Activated T-cell treated with anti-CD3 and anti-CD28 coated beads, Interleukin-2, amount 50 U/mL, for 24 hours (primary cell): ENCODE measurements around the gene MBD5.

ENCODE experiments used
- DNase-seq: peaks from one replicate; pipeline ENCODE4 v3.0.0-alpha.2; 2020
- H3K27ac Mint-ChIP-seq: 2 replicates; pipeline ENCODE4 v1.8.0; 2020; ENCODE audit warnings: mild to moderate bottlenecking, mixed read lengths
- H3K27me3 Mint-ChIP-seq: 2 replicates; pipeline ENCODE4 v1.8.0; 2020; ENCODE audit warnings: mixed read lengths
- H3K36me3 Mint-ChIP-seq: 2 replicates; pipeline ENCODE4 v1.8.0; 2020; ENCODE audit warnings: low read depth, mixed read lengths
- H3K4me1 Mint-ChIP-seq: 2 replicates; pipeline ENCODE4 v1.8.0; 2020; ENCODE audit warnings: low read depth, mixed read lengths
- H3K4me3 Mint-ChIP-seq: 2 replicates; pipeline ENCODE4 v1.8.0; 2020; ENCODE audit warnings: mild to moderate bottlenecking, moderate library complexity, mixed read lengths
- H3K9me3 Mint-ChIP-seq: 2 replicates; pipeline ENCODE4 v1.8.0; 2020; ENCODE audit warnings: mixed read lengths

Gene MBD5

DNA sequence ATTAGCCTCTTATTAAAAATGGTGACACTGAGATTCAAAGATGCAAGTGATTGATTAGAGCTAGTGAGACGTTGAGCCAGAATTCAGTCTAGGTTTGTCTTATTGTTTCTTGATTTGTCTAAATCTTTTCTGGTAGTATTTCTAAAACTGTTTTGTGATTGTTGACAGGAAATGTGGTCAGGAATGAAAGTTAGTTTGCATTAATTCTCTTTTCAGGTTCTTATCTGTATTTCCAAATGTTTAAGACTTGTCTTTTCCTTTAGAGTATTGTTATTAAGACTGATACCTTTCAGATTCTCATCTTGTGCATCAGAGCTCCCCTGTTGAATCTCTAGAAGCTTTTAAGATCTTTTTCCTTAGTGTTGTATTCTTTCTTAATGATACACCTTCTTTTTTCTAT, 89.3 kb downstream of the MBD5 start:
- H3K4me3 Mint-ChIP-seq: no peak overlapping the region
- DNase-seq: no peak
- peaks cover 12% of the 10 kb centered on the region for H3K4me1 Mint-ChIP-seq
- no peak overlapping the region for H3K27ac Mint-ChIP-seq
- no peaks in the 10 kb centered on the region for H3K27me3 Mint-ChIP-seq
- peaks cover 7% of the 10 kb centered on the region for H3K36me3 Mint-ChIP-seq
- no peaks in the 10 kb centered on the region for H3K9me3 Mint-ChIP-seq

DNA sequence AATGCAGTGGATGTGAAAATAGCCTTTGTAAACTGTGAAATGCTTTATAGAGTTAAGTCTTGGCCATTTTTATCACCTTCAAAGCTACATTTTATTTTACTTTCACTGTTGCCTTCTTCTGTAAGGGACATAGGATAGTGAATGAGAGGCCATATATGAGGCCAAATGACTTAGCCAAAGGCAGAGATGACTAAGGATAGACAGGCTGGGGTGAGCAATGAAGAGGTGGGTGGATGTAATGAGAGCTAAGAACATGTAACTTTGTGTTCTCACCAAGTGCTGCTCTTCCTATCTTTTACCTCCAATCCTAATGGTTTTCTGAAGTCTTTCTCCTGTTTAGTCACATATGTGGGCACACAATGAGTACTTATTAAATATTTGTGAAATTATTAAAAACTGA, 101.9 kb downstream of the MBD5 start:
- H3K4me1 Mint-ChIP-seq: peaks cover 5% of the 10 kb centered on the region
- no peaks in the 10 kb centered on the region for H3K27me3 Mint-ChIP-seq
- no peak for DNase-seq
- peaks cover 11% of the 10 kb centered on the region for H3K36me3 Mint-ChIP-seq
- H3K9me3 Mint-ChIP-seq: peaks cover 6% of the 10 kb centered on the region
- H3K4me3 Mint-ChIP-seq: no peak overlapping the region
- no peak overlapping the region for H3K27ac Mint-ChIP-seq

- peaks cover 5% of the 10 kb centered on the region for H3K4me1 Mint-ChIP-seq
- no peak overlapping the region for H3K4me3 Mint-ChIP-seq
- peaks cover 8% of the 10 kb centered on the region for H3K36me3 Mint-ChIP-seq
- DNase-seq: no peak
- H3K9me3 Mint-ChIP-seq: peaks cover 4% of the 10 kb centered on the region
- H3K27me3 Mint-ChIP-seq: no peaks in the 10 kb centered on the region
- no peak overlapping the region for H3K27ac Mint-ChIP-seq
These were observed 103.4 kb downstream of the MBD5 start for GRCh38 chr2:148124271-148124670.

DNA sequence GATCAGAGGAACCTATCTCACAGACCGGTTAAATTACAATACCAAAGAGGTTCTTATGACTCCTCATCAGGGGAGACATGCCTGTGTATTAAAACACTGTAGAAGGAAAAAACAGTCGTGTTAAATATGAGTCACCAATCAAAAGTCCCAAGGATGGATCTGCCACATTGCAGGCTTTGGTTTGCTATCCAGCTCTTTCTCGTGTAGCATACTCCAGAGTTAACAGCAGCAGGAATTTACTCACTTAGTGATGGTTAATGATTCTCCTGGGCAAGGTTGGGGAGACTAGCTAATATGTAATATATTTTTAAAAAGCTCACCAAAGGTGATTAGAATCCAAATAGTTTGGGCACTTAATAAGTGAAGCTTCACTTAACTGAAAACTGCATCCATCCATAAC, 109.7 kb downstream of the MBD5 start:
- no peaks in the 10 kb centered on the region for H3K9me3 Mint-ChIP-seq
- no peaks in the 10 kb centered on the region for H3K27me3 Mint-ChIP-seq
- H3K36me3 Mint-ChIP-seq: peaks cover 3% of the 10 kb centered on the region
- peaks cover 4% of the 10 kb centered on the region for H3K4me1 Mint-ChIP-seq
- no peak for DNase-seq
- H3K27ac Mint-ChIP-seq: no peak overlapping the region
- H3K4me3 Mint-ChIP-seq: no peak overlapping the region

- DNase-seq: no peak
- peaks cover 3% of the 10 kb centered on the region for H3K36me3 Mint-ChIP-seq
- no peak overlapping the region for H3K4me3 Mint-ChIP-seq
- H3K27me3 Mint-ChIP-seq: no peaks in the 10 kb centered on the region
- no peaks in the 10 kb centered on the region for H3K9me3 Mint-ChIP-seq
- peaks cover 4% of the 10 kb centered on the region for H3K4me1 Mint-ChIP-seq
- H3K27ac Mint-ChIP-seq: no peak overlapping the region
These were observed 111.5 kb downstream of the MBD5 start for GRCh38 chr2:148132412-148132811.

DNA sequence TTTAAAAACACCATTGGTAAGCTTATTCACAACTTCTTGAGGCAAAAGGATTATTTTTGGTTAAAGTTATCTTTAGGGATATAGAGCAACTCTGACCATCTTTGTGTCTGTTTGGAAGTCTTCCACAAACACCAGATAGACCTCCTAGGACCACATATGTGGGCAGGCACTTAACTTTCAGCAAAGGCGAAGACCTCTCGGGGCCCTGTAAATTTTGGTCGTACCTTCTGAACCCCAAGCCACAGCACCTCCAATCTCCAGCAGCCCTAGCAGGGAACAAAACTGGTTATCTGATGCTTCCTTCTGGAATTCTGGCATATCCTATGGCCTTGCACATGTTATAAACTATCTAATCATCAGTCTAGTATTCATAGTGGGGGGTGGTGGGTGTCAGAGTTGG, 114.8 kb downstream of the MBD5 start:
- Mint-ChIP-seq H3K27me3 (no peaks in the 10 kb centered on the region), H3K4me3 (no peak overlapping the region), H3K36me3 (no peaks in the 10 kb centered on the region), H3K4me1 (peaks cover 4% of the 10 kb centered on the region), H3K27ac (no peak overlapping the region), H3K9me3 (no peaks in the 10 kb centered on the region)
- DNase-seq: no peak

GRCh38 chr2:148136441-148136840, 115.5 kb downstream of the MBD5 start:
- Mint-ChIP-seq H3K4me3 (no peak overlapping the region), H3K4me1 (peaks cover 4% of the 10 kb centered on the region), H3K27ac (no peak overlapping the region), H3K27me3 (no peaks in the 10 kb centered on the region), H3K9me3 (no peaks in the 10 kb centered on the region), H3K36me3 (no peaks in the 10 kb centered on the region)
- no peak for DNase-seq

DNA sequence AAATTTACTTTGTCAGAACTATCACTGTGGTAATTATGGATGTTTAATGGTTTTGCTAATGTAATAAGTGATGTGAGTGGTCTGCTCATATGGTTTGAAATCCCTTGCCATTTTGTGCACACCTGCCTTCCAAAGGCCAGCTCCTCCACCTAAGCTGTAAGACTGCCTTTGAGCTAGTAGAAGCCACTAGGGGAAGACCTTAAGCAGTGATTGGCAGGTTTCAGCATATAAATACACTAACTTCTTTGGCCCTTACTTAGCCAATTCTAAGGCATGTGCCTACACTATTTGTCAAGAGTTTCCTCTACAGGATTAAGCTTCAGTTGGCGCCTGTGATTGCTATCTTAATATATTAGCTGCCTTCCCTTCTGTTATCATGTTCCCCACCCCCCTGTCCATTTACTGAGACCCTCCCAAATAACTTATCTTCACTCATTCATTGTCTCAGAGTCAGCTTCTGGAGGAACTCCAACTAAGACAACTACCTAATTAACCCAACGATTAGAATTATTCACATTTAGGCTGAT, 141.1 kb downstream of the MBD5 start:
- Mint-ChIP-seq H3K27ac (no peak overlapping the region), H3K4me1 (no peaks in the 10 kb centered on the region), H3K27me3 (no peaks in the 10 kb centered on the region)

GRCh38 chr2:148162871-148163270, 142.0 kb downstream of the MBD5 start:
- H3K4me1 Mint-ChIP-seq: no peaks in the 10 kb centered on the region
- no peak overlapping the region for H3K27ac Mint-ChIP-seq
- peaks cover 6% of the 10 kb centered on the region for H3K36me3 Mint-ChIP-seq
- peaks cover 3% of the 10 kb centered on the region for H3K9me3 Mint-ChIP-seq
- H3K4me3 Mint-ChIP-seq: no peak overlapping the region
- no peaks in the 10 kb centered on the region for H3K27me3 Mint-ChIP-seq
- DNase-seq: no peak

More for the DNA sequence above, 141.1 kb downstream of the MBD5 start:
- no peak for DNase-seq
- Mint-ChIP-seq H3K9me3 (no peaks in the 10 kb centered on the region), H3K4me3 (no peak overlapping the region), H3K36me3 (peaks cover 7% of the 10 kb centered on the region)

GRCh38 chr2:148165975-148166374, 145.1 kb downstream of the MBD5 start:
- no peak overlapping the region for H3K4me3 Mint-ChIP-seq
- DNase-seq: no peak
- H3K27me3 Mint-ChIP-seq: no peaks in the 10 kb centered on the region
- H3K27ac Mint-ChIP-seq: no peak overlapping the region
- peaks cover 8% of the 10 kb centered on the region for H3K9me3 Mint-ChIP-seq
- H3K4me1 Mint-ChIP-seq: no peaks in the 10 kb centered on the region
- H3K36me3 Mint-ChIP-seq: peaks cover 12% of the 10 kb centered on the region

DNA sequence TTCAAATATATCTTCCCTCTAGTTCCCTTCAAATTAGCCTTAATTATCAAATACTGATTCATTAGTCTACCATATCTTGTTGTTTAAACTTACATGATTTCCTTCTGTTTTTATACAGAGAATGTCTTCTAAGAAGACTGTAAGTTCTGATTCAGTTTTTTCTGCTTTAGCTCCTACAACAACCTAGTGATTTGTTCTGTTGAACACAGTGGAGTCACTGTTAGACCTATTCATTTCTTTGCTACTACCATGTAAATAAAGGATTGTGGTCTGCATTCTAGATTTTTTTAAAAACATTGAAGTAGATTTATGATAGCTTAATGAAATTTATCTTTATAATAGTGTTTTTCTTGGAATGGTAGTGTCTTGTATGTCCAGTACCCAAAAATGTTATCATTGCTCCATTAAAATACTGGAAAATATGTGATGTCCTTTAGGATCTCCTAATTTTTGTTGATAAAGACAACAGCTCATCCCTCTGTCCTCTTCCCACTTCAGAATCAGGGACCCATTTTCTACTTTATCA, 146.4 kb downstream of the MBD5 start:
- H3K36me3 Mint-ChIP-seq: peaks cover 12% of the 10 kb centered on the region
- no peaks in the 10 kb centered on the region for H3K4me1 Mint-ChIP-seq
- H3K9me3 Mint-ChIP-seq: peaks cover 8% of the 10 kb centered on the region
- H3K4me3 Mint-ChIP-seq: no peak overlapping the region
- no peak overlapping the region for H3K27ac Mint-ChIP-seq
- no peaks in the 10 kb centered on the region for H3K27me3 Mint-ChIP-seq
- DNase-seq: no peak

- peaks cover 12% of the 10 kb centered on the region for H3K36me3 Mint-ChIP-seq
- H3K9me3 Mint-ChIP-seq: peaks cover 8% of the 10 kb centered on the region
- no peaks in the 10 kb centered on the region for H3K27me3 Mint-ChIP-seq
- DNase-seq: no peak
- H3K4me3 Mint-ChIP-seq: no peak overlapping the region
- no peaks in the 10 kb centered on the region for H3K4me1 Mint-ChIP-seq
- H3K27ac Mint-ChIP-seq: no peak overlapping the region
These were observed 147.0 kb downstream of the MBD5 start for GRCh38 chr2:148167855-148168254.

DNA sequence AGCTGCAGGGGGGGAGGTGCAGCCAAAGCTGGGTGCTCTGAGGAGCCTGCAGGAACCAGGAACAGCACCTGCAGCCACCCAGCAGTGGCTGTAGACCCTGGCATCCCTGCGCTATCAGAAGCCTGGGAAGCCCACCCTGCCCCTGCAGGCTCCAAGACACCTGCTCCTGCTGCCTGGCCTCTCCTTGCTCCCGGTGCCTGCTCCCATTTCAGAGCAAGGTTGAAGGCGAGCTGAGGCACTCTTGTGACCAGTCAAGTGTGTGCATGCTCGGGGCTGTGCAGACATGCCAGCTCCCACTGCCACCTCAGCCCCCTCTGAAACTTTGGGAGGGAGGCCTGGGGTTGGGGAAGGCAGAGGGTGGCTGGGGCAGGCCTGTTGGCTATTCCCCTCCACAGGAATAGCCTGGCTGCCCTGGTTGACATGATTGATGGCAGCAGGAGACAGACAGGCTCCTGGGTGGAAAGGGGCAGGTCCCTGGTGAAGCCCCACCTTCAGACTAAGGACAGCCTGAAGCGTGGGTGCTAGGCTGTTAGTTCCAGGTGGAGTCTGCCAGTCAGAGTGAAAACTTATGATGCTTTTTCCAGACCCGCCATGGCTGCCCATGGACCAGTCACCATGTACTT, 151.4 kb downstream of the MBD5 start:
- no peak overlapping the region for H3K27ac Mint-ChIP-seq

DNA sequence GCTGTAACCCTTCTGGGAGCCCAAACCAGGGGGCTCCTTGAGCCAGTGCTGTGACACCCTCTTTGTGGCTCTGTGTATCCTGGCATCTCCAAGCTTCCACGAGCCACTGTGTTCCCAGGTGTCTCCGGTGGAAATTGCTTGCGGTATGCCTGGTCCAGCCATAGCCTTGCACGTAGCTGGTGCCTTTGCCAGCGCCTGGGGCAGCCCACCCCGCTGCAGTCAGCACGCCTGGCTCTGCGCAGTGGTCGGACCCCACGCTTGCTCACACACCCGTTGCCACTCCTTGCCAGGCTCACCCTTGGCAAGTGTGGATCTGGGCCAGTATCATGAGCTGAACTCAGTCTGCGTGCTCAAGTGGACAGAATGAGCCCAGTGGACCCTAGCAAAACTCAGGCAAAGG, 152.3 kb downstream of the MBD5 start:
- Mint-ChIP-seq H3K27ac (no peak overlapping the region), H3K27me3 (no peaks in the 10 kb centered on the region), H3K36me3 (peaks cover 10% of the 10 kb centered on the region), H3K4me3 (no peak overlapping the region), H3K9me3 (peaks cover 4% of the 10 kb centered on the region), H3K4me1 (no peaks in the 10 kb centered on the region)
- DNase-seq: no peak

More for the DNA sequence above, 151.4 kb downstream of the MBD5 start:
- no peak for DNase-seq
- Mint-ChIP-seq H3K4me3 (no peak overlapping the region), H3K4me1 (no peaks in the 10 kb centered on the region), H3K36me3 (peaks cover 12% of the 10 kb centered on the region), H3K27me3 (no peaks in the 10 kb centered on the region), H3K9me3 (peaks cover 8% of the 10 kb centered on the region)

- no peak for DNase-seq
- H3K4me3 Mint-ChIP-seq: no peak overlapping the region
- no peaks in the 10 kb centered on the region for H3K4me1 Mint-ChIP-seq
- no peaks in the 10 kb centered on the region for H3K9me3 Mint-ChIP-seq
- H3K36me3 Mint-ChIP-seq: peaks cover 28% of the 10 kb centered on the region
- H3K27me3 Mint-ChIP-seq: no peaks in the 10 kb centered on the region
- H3K27ac Mint-ChIP-seq: no peak overlapping the region
These were observed 156.7 kb downstream of the MBD5 start for GRCh38 chr2:148177559-148177958.
